Trophoblast cell (in vitro differentiated cells and primary cell): ENCODE measurements around the gene PHYH.
"Not testable (repeated sequence)": the region's sequence is repeated elsewhere in the genome, so short reads cannot be mapped to it uniquely, and the experiment has no call there.

Experiments
- DNase-seq, 2 donors: peaks; one replicate each; pipeline ENCODE4 v3.0.0-alpha.2; 2016
- H2AFZ ChIP-seq: 2 replicates; pipeline ENCODE4 v1.6.1; 2013; ENCODE audit warnings: low read length, moderate library complexity, mild to moderate bottlenecking; ENCODE audit not compliant: insufficient read depth, poor library complexity
- H2AK5ac ChIP-seq: 2 replicates; pipeline ENCODE4 v1.6.1; 2013; ENCODE audit warnings: mild to moderate bottlenecking, low read length
- H2BK120ac ChIP-seq: 2 replicates; pipeline ENCODE4 v1.6.1; 2013; ENCODE audit warnings: low read length, mild to moderate bottlenecking, moderate library complexity; ENCODE audit not compliant: insufficient read depth, poor library complexity
- H2BK12ac ChIP-seq: 2 replicates; pipeline ENCODE4 v1.6.1; 2013; ENCODE audit warnings: mild to moderate bottlenecking, low read length, moderate library complexity
- H2BK5ac ChIP-seq: 2 replicates; pipeline ENCODE4 v1.6.1; 2013; ENCODE audit warnings: low read length, low read depth, moderate library complexity, mild to moderate bottlenecking; ENCODE audit not compliant: poor library complexity
- H3K14ac ChIP-seq: 2 replicates; pipeline ENCODE4 v1.6.1; 2013; ENCODE audit warnings: mild to moderate bottlenecking, low read length
- H3K18ac ChIP-seq: 2 replicates; pipeline ENCODE4 v1.6.1; 2013; ENCODE audit warnings: mild to moderate bottlenecking, low read length
- H3K23ac ChIP-seq: 2 replicates; pipeline ENCODE4 v1.6.1; 2013; ENCODE audit warnings: low read length
- H3K27ac ChIP-seq: 2 replicates; pipeline ENCODE4 v1.5.1; 2013; ENCODE audit warnings: low read depth, mild to moderate bottlenecking, inconsistent platforms, low read length, moderate library complexity
- H3K27me3 ChIP-seq: 2 replicates; pipeline ENCODE4 v1.6.1; 2013; ENCODE audit warnings: inconsistent platforms, mild to moderate bottlenecking, low read length, moderate library complexity; ENCODE audit not compliant: insufficient read depth
- H3K36me3 ChIP-seq, 2 experiments: 1 replicate in 1 of 2; 2 replicates in 1 of 2; pipeline ENCODE4 v1.6.1; 2013; ENCODE audit warnings: low read length in 2 of 2, mild to moderate bottlenecking in 2 of 2, moderate library complexity in 1 of 2; ENCODE audit not compliant: insufficient read depth in 2 of 2, control insufficient read depth in 1 of 2
- H3K4ac ChIP-seq: 2 replicates; pipeline ENCODE4 v1.6.1; 2013; ENCODE audit warnings: low read depth, mild to moderate bottlenecking, low read length, moderate library complexity
- H3K4me1 ChIP-seq, 2 experiments: 1 replicate in 1 of 2; 2 replicates in 1 of 2; pipeline ENCODE4 v1.6.1; 2013; ENCODE audit warnings: low read length in 2 of 2, mild to moderate bottlenecking in 2 of 2, moderate library complexity in 1 of 2; ENCODE audit not compliant: insufficient read depth in 2 of 2, control insufficient read depth in 1 of 2
- H3K4me2 ChIP-seq: 2 replicates; pipeline ENCODE4 v1.6.1; 2013; ENCODE audit warnings: inconsistent platforms, mild to moderate bottlenecking, low read length, moderate library complexity
- H3K4me3 ChIP-seq: 2 replicates; pipeline ENCODE4 v1.5.1; 2013; ENCODE audit warnings: mild to moderate bottlenecking, low read depth, low read length, inconsistent platforms
- H3K79me1 ChIP-seq: one replicate; pipeline ENCODE4 v1.6.1; 2013; ENCODE audit warnings: low read length
- H3K79me2 ChIP-seq: 2 replicates; pipeline ENCODE4 v1.6.1; 2013; ENCODE audit warnings: low read length, mild to moderate bottlenecking; ENCODE audit not compliant: control insufficient read depth, insufficient read depth, poor library complexity
- H3K9ac ChIP-seq: 2 replicates; pipeline ENCODE4 v1.6.1; 2013; ENCODE audit warnings: mild to moderate bottlenecking, low read length
- H3K9me3 ChIP-seq: 2 replicates; pipeline ENCODE4 v1.6.1; 2013; ENCODE audit warnings: low read depth, mild to moderate bottlenecking, control low read depth, inconsistent platforms, low read length; ENCODE audit not compliant: insufficient read depth
- H4K12ac ChIP-seq: 2 replicates; pipeline ENCODE4 v1.6.1; 2013; ENCODE audit warnings: low read depth, mild to moderate bottlenecking, low read length, moderate library complexity
- H4K8ac ChIP-seq: 2 replicates; pipeline ENCODE4 v1.6.1; 2013; ENCODE audit warnings: low read depth, mild to moderate bottlenecking, low read length, moderate library complexity
- H4K91ac ChIP-seq: one replicate; pipeline ENCODE4 v1.6.1; 2013; ENCODE audit warnings: low read depth, mild to moderate bottlenecking, low read length, moderate library complexity
- WGBS: extraction: QIAGEN DNeasy Blood & Tissue Kit; methylation state at CpG from one replicate; pipeline ENCODE4 v1.1.7; 2013; ENCODE audit warnings: missing lambda C conversion rate; ENCODE audit not compliant: insufficient read length, insufficient coverage; ENCODE audit errors: extremely low coverage; 5-methylcytosine and 5-hydroxymethylcytosine counted together

PHYH gene

DNA sequence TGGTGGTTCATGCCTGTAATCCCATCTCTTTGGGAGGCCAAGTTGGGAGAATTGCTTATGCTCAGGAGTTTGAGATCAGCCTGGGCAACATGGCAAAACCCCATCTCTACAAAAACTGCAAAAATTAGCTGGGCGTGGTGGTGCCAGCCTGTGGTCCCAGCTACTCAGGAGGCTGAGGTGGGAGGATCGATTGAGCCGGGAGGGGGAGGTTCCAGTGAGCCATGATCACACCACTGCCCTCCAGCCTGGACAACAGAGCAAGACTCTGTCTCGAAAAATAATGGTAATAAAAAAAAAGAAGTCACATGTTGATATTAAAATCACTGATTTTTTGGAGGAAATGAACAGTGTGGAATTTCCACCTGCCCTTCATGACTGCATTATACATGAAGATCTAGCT, 15.8 kb downstream of the PHYH start:
- Histone ChIP-seq H3K4me3 (no peak overlapping the region), H3K27me3 (no peaks in the 10 kb centered on the region), H2AK5ac (no peak overlapping the region), H3K4me1 (no peaks in the 10 kb centered on the region), H2BK120ac (no peak overlapping the region), H3K9me3 (no peaks in the 10 kb centered on the region), H3K18ac (no peak overlapping the region), H3K4me2 (no peak overlapping the region), H3K79me1 (no peaks in the 10 kb centered on the region), H3K4ac (no peak overlapping the region), H4K91ac (no peak overlapping the region), H3K79me2 (no peaks in the 10 kb centered on the region), H3K36me3 (no peaks in the 10 kb centered on the region), H4K12ac (no peak overlapping the region), H3K27ac (no peak overlapping the region), H3K23ac (no peak overlapping the region), H3K14ac (no peak overlapping the region), H4K8ac (no peak overlapping the region), H2BK12ac (no peak overlapping the region), H2BK5ac (no peak overlapping the region), H3K9ac (no peak overlapping the region), H2AFZ (no peak overlapping the region)
- no peak for DNase-seq
- WGBS, result no CpG with 5 or more reads among the region's 4 CpGs

DNA sequence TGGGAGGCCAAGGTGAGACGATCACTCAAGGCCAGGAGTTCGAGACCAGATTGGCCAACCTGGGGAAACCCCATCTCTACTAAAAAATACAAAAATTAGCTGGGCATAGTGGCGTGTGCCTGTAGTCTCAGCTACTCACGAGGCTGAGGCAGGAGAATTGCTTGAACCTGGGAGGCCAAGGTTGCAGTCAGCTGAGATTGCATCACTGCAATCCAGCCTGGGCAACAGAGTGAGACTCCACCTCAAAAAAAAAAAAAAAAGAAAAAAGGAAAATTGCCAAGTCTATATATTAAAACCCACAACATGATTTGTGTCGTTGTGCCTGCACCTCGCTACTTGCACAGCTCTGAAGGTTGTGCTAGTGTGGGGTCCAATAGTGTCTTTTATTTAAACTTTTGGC, 17.5 kb downstream of the PHYH start:
- not testable (repeated sequence) for H3K18ac ChIP-seq, H3K36me3 ChIP-seq, H2BK5ac ChIP-seq, H4K91ac ChIP-seq, H3K4me1 ChIP-seq, H3K79me1 ChIP-seq, H3K4me3 ChIP-seq, H3K4me2 ChIP-seq, H3K14ac ChIP-seq, H2BK12ac ChIP-seq, DNase-seq, H3K23ac ChIP-seq, H3K79me2 ChIP-seq, H4K8ac ChIP-seq, H3K9me3 ChIP-seq, H2AFZ ChIP-seq, H2AK5ac ChIP-seq, H3K9ac ChIP-seq, H4K12ac ChIP-seq, H3K27ac ChIP-seq, H2BK120ac ChIP-seq, H3K4ac ChIP-seq, H3K27me3 ChIP-seq
- WGBS, result no CpG with 5 or more reads among the region's 6 CpGs

DNA sequence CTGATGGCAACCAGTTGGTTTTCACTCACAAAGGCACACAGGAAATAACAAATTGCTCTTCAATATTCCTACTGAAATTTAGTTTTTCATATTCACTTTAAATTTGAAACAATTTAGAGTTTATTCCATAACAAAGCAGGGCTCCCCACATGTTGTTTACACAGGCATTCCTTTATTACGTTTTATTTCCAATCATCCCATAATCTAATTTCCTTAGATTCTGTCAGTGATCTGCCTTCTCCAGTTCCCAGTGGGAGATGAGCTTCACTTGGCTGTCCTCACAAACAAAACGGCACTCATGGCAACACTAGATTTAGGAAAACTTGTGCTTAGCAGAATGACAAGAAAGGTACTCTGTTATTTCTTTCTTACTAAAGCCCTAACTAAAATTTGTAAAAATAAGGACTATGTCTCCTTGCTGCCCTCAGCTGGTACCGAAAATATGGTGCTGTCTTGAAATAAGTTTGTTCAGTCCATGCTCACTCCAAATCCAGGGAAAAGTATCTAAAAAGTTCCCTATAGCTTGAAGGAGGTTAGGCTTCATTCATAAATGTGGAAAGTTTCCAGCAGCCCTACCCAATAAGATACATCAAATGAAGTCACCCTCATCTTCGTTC, 23.0 kb downstream of the PHYH start:
- H3K9ac ChIP-seq, result no peak overlapping the region
- no peak overlapping the region for H2BK5ac ChIP-seq
- no peak overlapping the region for H3K14ac ChIP-seq
- no peak overlapping the region for H3K27ac ChIP-seq
- no peak overlapping the region for H3K4ac ChIP-seq
- DNase-seq, result peak in 1 of 2 donors; percentile 38
- WGBS, result no CpG with 5 or more reads among the region's 4 CpGs
- no peak overlapping the region for H3K23ac ChIP-seq
- H3K9me3 ChIP-seq, result no peaks in the 10 kb centered on the region
- H2BK12ac ChIP-seq, result no peak overlapping the region
- H2AK5ac ChIP-seq, result no peak overlapping the region
- H3K4me1 ChIP-seq, result no peaks in the 10 kb centered on the region
- no peak overlapping the region for H3K4me2 ChIP-seq
- H2BK120ac ChIP-seq, result no peak overlapping the region
- H2AFZ ChIP-seq, result no peak overlapping the region
- no peak overlapping the region for H4K91ac ChIP-seq
- no peaks in the 10 kb centered on the region for H3K79me2 ChIP-seq
- H3K27me3 ChIP-seq, result no peaks in the 10 kb centered on the region
- no peak overlapping the region for H3K18ac ChIP-seq
- no peaks in the 10 kb centered on the region for H3K36me3 ChIP-seq
- no peak overlapping the region for H3K4me3 ChIP-seq
- no peaks in the 10 kb centered on the region for H3K79me1 ChIP-seq
- no peak overlapping the region for H4K8ac ChIP-seq
- H4K12ac ChIP-seq, result no peak overlapping the region

DNA sequence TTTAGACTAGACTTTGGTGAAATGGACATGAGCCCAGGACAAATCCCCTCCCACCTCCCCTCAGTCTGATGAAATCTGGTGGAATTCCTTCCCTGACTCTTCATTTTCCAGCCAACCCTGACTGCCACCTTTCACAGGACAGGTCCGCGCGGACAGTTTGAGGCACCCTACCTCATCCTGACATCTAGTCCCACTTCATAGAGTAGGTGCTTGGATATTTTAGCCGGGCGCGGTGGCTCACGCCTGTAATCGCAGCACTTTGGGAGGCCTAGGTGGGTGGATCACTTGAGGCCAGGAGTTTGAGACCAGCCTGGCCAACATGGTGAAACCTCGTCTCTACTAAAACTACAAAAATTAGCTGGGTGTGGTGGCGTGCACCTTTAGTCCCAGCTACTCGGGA, 23.7 kb downstream of the PHYH start:
- H3K27me3 ChIP-seq, H3K14ac ChIP-seq, H2AFZ ChIP-seq, H4K91ac ChIP-seq, H3K4me1 ChIP-seq, H4K8ac ChIP-seq, H2BK120ac ChIP-seq, H3K36me3 ChIP-seq, H3K4me2 ChIP-seq, DNase-seq, H3K4me3 ChIP-seq, H3K9me3 ChIP-seq, H2BK5ac ChIP-seq, H3K4ac ChIP-seq, H4K12ac ChIP-seq, H3K27ac ChIP-seq, H3K23ac ChIP-seq, H2AK5ac ChIP-seq, H3K79me1 ChIP-seq, H3K79me2 ChIP-seq, H3K9ac ChIP-seq, H2BK12ac ChIP-seq, H3K18ac ChIP-seq: not testable (repeated sequence)
- no CpG with 5 or more reads among the region's 11 CpGs for WGBS
